HepG2 (cell line): Measurements from ENCODE around the gene AMOT. TPM values are rescaled to one million over a fixed set of nuclear protein-coding genes. Genes with fewer than 3 reads are reported as not detected.

ENCODE experiments used
- ATAC-seq: fragments of 200-7000 bp; cut with Tn5 transposase; 3 replicates; pipeline ENCODE4 v1.9.1; 2020; ENCODE audit warnings: mild to moderate bottlenecking, moderate library complexity
- BruUV-seq: library from RNA; stranded (reverse); fragments of 400-500 nt; replicated peaks from 2 replicates; lab custom pipeline; 2021; lab: Mats Ljungman, UMichigan
- CTCF ChIA-PET: fragments of 300-600 bp; formaldehyde crosslinking; extraction: SDS; loops from one replicate; lab custom pipeline; 2021; ENCODE audit warnings: low total read pairs, inconsistent platforms, low intra/inter-chr PET ratio; lab: Yijun Ruan, JAX
- POLR2A ChIA-PET: fragments of 350-600 bp; sonication (Branson Sonifier 250); formaldehyde crosslinking; loops from one replicate; lab custom pipeline; 2020; ENCODE audit warnings: antibody characterized with exemption, inconsistent platforms; lab: Yijun Ruan, JAX
- DNase-seq: peaks from one replicate; pipeline ENCODE4 v3.0.0-alpha.2; 2015; ENCODE audit warnings: low spot score
- FAIRE-seq: peaks from 3 replicates; lab custom pipeline; 2011; peaks lifted over from hg19 to GRCh38; lab: Jason Lieb, UNC
- H2AFZ ChIP-seq: one replicate; pipeline ENCODE4 v1.6.1; 2011; ENCODE audit warnings: low read length, inconsistent platforms
- H3K27ac ChIP-seq: fragments of 300-600 bp; 3 replicates; pipeline ENCODE4 v1.8.0; 2011; ENCODE audit warnings: mixed run types, mild to moderate bottlenecking, mixed read lengths, low read length, inconsistent platforms; ENCODE audit not compliant: insufficient read depth; ENCODE audit errors: extremely low read length
- H3K27me3 ChIP-seq, 2 experiments: fragments of 200-600 bp in 1 of 2; 2 replicates in 1 of 2; 3 replicates in 1 of 2; pipeline versions ENCODE4 v1.6.0 to v1.8.0; 2011; ENCODE audit warnings: low read length in 2 of 2, mild to moderate bottlenecking in 2 of 2, moderate library complexity in 2 of 2, inconsistent platforms in 1 of 2; ENCODE audit not compliant: insufficient read depth in 2 of 2, control insufficient read depth in 1 of 2
- H3K36me3 ChIP-seq, 2 experiments: fragments of 200-600 bp in 1 of 2; replicated peaks in 1 of 2; 2 replicates in 1 of 2; 3 replicates in 1 of 2; pipeline versions ENCODE4 v1.5.1 to v1.8.0; 2011; ENCODE audit warnings: low read length in 2 of 2, inconsistent platforms in 1 of 2; ENCODE audit not compliant: insufficient read depth in 2 of 2, control insufficient read depth in 1 of 2
- H3K4me1 ChIP-seq: 2 replicates; pipeline ENCODE4 v1.5.1; 2012; ENCODE audit warnings: low read length, inconsistent platforms; ENCODE audit not compliant: insufficient read depth
- H3K4me2 ChIP-seq: 2 replicates; pipeline ENCODE4 v1.6.0; 2011; ENCODE audit warnings: low read depth, low read length, inconsistent platforms
- H3K4me3 ChIP-seq, 3 experiments: fragments of 200-600 bp in 1 of 3; sonication (generic), shearing (Covaris generic) in 1 of 3; replicated peaks in 1 of 3; 2 replicates each; pipeline ENCODE4 v1.5.1; 2011 to 2016; ENCODE audit warnings: low read length in 3 of 3, inconsistent platforms in 2 of 3, low read depth in 2 of 3, mild to moderate bottlenecking in 2 of 3, control low read depth in 1 of 3, mixed read lengths in 1 of 3; ENCODE audit not compliant: insufficient read depth in 1 of 3
- H3K79me2 ChIP-seq: one replicate; pipeline ENCODE4 v1.6.1; 2011; ENCODE audit warnings: low read length, inconsistent platforms; ENCODE audit not compliant: insufficient read depth
- H3K9ac ChIP-seq: 2 replicates; pipeline ENCODE4 v1.6.0; 2011; ENCODE audit warnings: mild to moderate bottlenecking, low read depth, low read length, inconsistent platforms; ENCODE audit not compliant: insufficient read depth
- H3K9me3 ChIP-seq: 2 replicates; pipeline ENCODE4 v1.5.1; 2012; ENCODE audit warnings: mild to moderate bottlenecking, low read length
- H4K20me1 ChIP-seq: 2 replicates; pipeline ENCODE4 v1.6.0; 2011; ENCODE audit warnings: inconsistent platforms, mild to moderate bottlenecking, low read length, moderate library complexity; ENCODE audit not compliant: insufficient read depth
- ARID2 ChIP-seq: sonication (generic); formaldehyde crosslinking; IDR thresholded peaks from 2 replicates; pipeline ENCODE4 v1.8.1; 2022; ENCODE audit warnings: mild to moderate bottlenecking, missing genetic modification reagents, borderline replicate concordance
- FOXO1 ChIP-seq: sonication (generic); formaldehyde crosslinking; IDR thresholded peaks from 2 replicates; pipeline ENCODE4 v1.4.0; 2020; ENCODE audit warnings: missing genetic modification reagents
- GMEB2 ChIP-seq: IDR thresholded peaks from 2 replicates; pipeline ENCODE4 v1.6.1; 2016; ENCODE audit warnings: missing biosample characterization, missing genetic modification reagents, low read depth
- NCOA1 ChIP-seq: sonication (generic); formaldehyde crosslinking; IDR thresholded peaks from 2 replicates; pipeline ENCODE4 v1.9.0; 2021; ENCODE audit warnings: missing genetic modification reagents
- NONO ChIP-seq, 2 experiments: fragments of 450-650 bp in 1 of 2; sonication (generic) in 1 of 2; formaldehyde crosslinking in 1 of 2; IDR thresholded peaks in 1 of 2; conservative IDR thresholded peaks in 1 of 2; 2 replicates each; pipeline versions ENCODE4 v1.6.1 to v1.8.0; 2017 to 2022; ENCODE audit warnings: mild to moderate bottlenecking in 1 of 2, missing genetic modification reagents in 1 of 2, moderate library complexity in 1 of 2
- NR2F1 ChIP-seq, 2 experiments: fragments of 450-650 bp in 1 of 2; formaldehyde crosslinking in 1 of 2; IDR thresholded peaks; 2 replicates each; pipeline versions ENCODE4 v1.5.0 to v1.6.1; 2016 to 2020; ENCODE audit warnings: mild to moderate bottlenecking in 1 of 2, missing compliant biosample characterization in 1 of 2, missing genetic modification reagents in 1 of 2, moderate library complexity in 1 of 2
- RNF2 ChIP-seq: fragments of 450-650 bp; conservative IDR thresholded peaks from 2 replicates; pipeline ENCODE4 v1.6.1; 2016; ENCODE audit warnings: low read depth
- TCF7L2 ChIP-seq: IDR thresholded peaks from 2 replicates; pipeline ENCODE4 v1.6.1; 2011; ENCODE audit warnings: mild to moderate bottlenecking, low read depth, low read length, moderate library complexity
- ZFYVE20 ChIP-seq: sonication (generic); formaldehyde crosslinking; IDR thresholded peaks from 2 replicates; pipeline ENCODE4 v1.8.0; 2023; ENCODE audit warnings: low read depth, mild to moderate bottlenecking, moderate library complexity, missing genetic modification reagents, borderline replicate concordance
- ZNF335 ChIP-seq: sonication (generic); formaldehyde crosslinking; IDR thresholded peaks from 2 replicates; pipeline ENCODE4 v1.4.0; 2020; ENCODE audit warnings: missing genetic modification reagents
- ZNF709 ChIP-seq: sonication (generic); formaldehyde crosslinking; IDR thresholded peaks from 2 replicates; pipeline ENCODE4 v1.5.0; 2020; ENCODE audit warnings: mild to moderate bottlenecking, missing genetic modification reagents
- ZNF761 ChIP-seq: sonication (generic); formaldehyde crosslinking; conservative IDR thresholded peaks from 2 replicates; pipeline ENCODE4 v1.4.0; 2020; ENCODE audit warnings: mild to moderate bottlenecking, missing genetic modification reagents
- ZNF788 ChIP-seq: sonication (generic); formaldehyde crosslinking; IDR thresholded peaks from 2 replicates; pipeline ENCODE4 v1.5.0; 2020; ENCODE audit warnings: mild to moderate bottlenecking, missing genetic modification reagents, borderline replicate concordance
- WGBS: methylation state at CpG from one replicate; pipeline ENCODE4 v1.1.6; 2017; ENCODE audit warnings: low lambda C conversion rate; 5-methylcytosine and 5-hydroxymethylcytosine counted together
- in situ Hi-C: cut with HindIII; loops from 2 replicates; pipeline ENCODE4 v1.10.0; 2017; ENCODE audit warnings: low pct_unique_long_range_greater_than_20kb; ENCODE audit not compliant: extremely low pct_ligation_motif_present
- intact Hi-C: fragments of 100-400 bp; cut with micrococcal nuclease; formaldehyde crosslinking; loops from one replicate; pipeline ENCODE4 v1.10.0; 2022; ENCODE audit not compliant: unreplicated experiment
- polyA plus RNA-seq, 8 experiments: library from polyadenylated mRNA; depleted of rRNA in 3 of 8; stranded (reverse) in 7 of 8; unstranded in 1 of 8; fragments of >200 nt; fragmentation: Illumina TruSeq in 4 of 8; extraction: Trizol in 4 of 8; gene quantifications; 2 replicates each; pipeline versions ENCODE4 v1.2.1 to v1.2.3, GENCODE V29; 2011 to 2016; ENCODE audit warnings: low read depth in 4 of 8, missing spikeins in 1 of 8, mixed read lengths in 1 of 8; ENCODE audit not compliant: insufficient read depth in 1 of 8
- total RNA-seq, 5 experiments: library from RNA; depleted of rRNA; stranded (reverse); fragments of >200 nt; fragmentation: Illumina TruSeq; extraction: Trizol; gene quantifications; 2 replicates each; pipeline ENCODE4 v1.2.3, GENCODE V29; 2016; ENCODE audit warnings: low read depth in 1 of 5
- TF ChIP-seq, protein P1 (sequence below): sonication (generic); formaldehyde crosslinking; IDR thresholded peaks from 2 replicates; pipeline ENCODE4 v1.4.0; 2020; ENCODE audit warnings: missing genetic modification reagents; ENCODE audit errors: not compliant biosample characterization
- TF ChIP-seq, protein P2 (sequence below): sonication (generic); formaldehyde crosslinking; IDR thresholded peaks from 2 replicates; pipeline ENCODE4 v1.5.0; 2020; ENCODE audit warnings: mild to moderate bottlenecking, missing genetic modification reagents, borderline replicate concordance

The AMOT gene
- total and polyA plus RNA-seq, 2 of the 13 experiments (the other 11 are each of a cell fraction or from before 2014, with no cell fraction given) = 0.13 to 0.91 TPM

DNA sequence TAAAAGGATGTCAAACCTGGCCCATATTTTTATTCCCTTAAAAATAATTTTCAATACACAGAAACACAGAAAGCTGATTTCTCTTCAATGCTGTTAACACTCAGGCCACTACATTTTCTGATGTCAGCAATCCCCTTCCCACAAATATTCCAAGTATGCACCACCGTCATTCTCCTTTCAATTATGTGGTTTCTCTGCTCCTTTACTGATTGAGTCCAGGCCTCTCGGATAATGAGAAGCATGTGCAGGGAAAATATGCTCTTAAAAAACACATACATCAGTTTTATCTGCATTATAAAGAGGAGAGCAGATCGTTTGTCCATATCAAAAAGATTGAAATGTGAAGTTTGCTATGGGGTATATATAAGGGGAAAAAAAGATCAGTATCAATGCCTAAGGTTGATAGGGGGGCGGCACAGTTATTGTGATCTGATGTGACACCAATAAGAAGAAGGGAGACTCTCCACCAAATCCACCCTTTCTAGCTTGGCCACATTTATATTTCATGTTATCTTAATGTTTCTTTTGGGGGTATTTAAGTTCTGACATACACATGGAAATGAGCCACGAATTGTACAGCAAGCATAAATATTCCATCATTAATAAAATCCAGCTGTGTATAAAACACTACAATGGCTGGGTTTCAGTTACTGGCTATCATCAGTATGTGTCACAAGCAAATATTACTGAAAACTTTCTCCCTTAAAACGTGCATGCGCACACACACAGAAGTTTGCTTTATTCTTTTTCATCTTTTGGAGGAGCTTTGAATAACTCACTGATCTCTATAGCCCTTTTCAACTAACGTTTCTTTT lies 6.4 kb downstream of the AMOT start:
- in situ Hi-C loops = no loop called here
- CTCF ChIA-PET = no interaction called here
- intact Hi-C loops = no loop called here

More for the DNA sequence above, 6.4 kb downstream of the AMOT start:
- BruUV-seq = no TSS peak
- Histone ChIP-seq H3K27me3 (no peaks in the 10 kb centered on the region), H3K4me3 (no peak overlapping the region)
- POLR2A ChIA-PET = no interaction called here
- WGBS = 39% methylated on average over 8 of the region's 8 CpGs
- TF ChIP-seq NR2F1 (CRISPR knock-in tag; IDR thresholded peaks at IDR 0.05) (no peak), ZNF788 (CRISPR knock-in tag) (no peak), ZNF761 (no peak), ZFYVE20 (CRISPR knock-in tag) (no peak), ZNF709 (CRISPR knock-in tag) (no peak), ZNF335 (CRISPR knock-in tag) (no peak), FOXO1 (CRISPR knock-in tag) (no peak), RNF2 (no peak), NONO (IDR thresholded peaks at IDR 0.05) (no peak), NONO (CRISPR knock-in tag; conservative IDR thresholded peaks at IDR 0.05) (no peak), NCOA1 (no peak), GMEB2 (CRISPR knock-in tag) (no peak), ARID2 (CRISPR knock-in tag) (no peak), TCF7L2 (no peak)
- TF ChIP-seq, protein P1, sequence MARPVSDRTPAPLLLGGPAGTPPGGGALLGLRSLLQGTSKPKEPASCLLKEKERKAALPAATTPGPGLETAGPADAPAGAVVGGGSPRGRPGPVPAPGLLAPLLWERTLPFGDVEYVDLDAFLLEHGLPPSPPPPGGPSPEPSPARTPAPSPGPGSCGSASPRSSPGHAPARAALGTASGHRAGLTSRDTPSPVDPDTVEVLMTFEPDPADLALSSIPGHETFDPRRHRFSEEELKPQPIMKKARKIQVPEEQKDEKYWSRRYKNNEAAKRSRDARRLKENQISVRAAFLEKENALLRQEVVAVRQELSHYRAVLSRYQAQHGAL (CRISPR knock-in tag) = no peak
- TF ChIP-seq, protein P2, sequence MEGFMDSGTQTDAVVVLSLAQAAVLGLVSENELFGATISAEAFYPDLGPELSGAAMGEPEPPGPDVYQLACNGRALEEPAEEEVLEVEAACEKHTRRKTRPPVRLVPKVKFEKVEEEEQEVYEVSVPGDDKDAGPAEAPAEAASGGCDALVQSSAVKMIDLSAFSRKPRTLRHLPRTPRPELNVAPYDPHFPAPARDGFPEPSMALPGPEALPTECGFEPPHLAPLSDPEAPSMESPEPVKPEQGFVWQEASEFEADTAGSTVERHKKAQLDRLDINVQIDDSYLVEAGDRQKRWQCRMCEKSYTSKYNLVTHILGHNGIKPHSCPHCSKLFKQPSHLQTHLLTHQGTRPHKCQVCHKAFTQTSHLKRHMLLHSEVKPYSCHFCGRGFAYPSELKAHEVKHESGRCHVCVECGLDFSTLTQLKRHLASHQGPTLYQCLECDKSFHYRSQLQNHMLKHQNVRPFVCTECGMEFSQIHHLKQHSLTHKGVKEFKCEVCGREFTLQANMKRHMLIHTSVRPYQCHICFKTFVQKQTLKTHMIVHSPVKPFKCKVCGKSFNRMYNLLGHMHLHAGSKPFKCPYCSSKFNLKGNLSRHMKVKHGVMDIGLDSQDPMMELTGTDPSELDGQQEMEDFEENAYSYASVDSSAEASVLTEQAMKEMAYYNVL (CRISPR knock-in tag) = no peak
- TF ChIP-seq, all 625 proteins: peak for 0
- FAIRE-seq (no peak), DNase-seq (no peak), ATAC-seq (no peak)
- Histone ChIP-seq H2AFZ (no peak overlapping the region), H3K36me3 (no peaks in the 10 kb centered on the region), H4K20me1 (no peaks in the 10 kb centered on the region), H3K9ac (no peak overlapping the region), H3K4me1 (no peaks in the 10 kb centered on the region), H3K79me2 (no peaks in the 10 kb centered on the region), H3K4me2 (no peak overlapping the region), H3K27ac (no peak overlapping the region), H3K9me3 (no peaks in the 10 kb centered on the region)
